ENCODE data around the gene CHMP2B.

The CHMP2B gene

GRCh38 chr3:87227104-87227834 is at the start of gene CHMP2B:
CHMP2B (plus strand) TSS chr3:87227309; CDS start chr3:87227523, 214 bp downstream.
- peak; percentile 76 to 87 for DNase-seq (ENCODE audit: extremely low read depth in 1 of 2, low read depth in 1 of 2)

GRCh38 chr3:87179642-87180041 is 47.5 kb upstream of the CHMP2B start:
- no peak for DNase-seq (ENCODE audit: extremely low read depth in 1 of 2, low read depth in 1 of 2)

GRCh38 chr3:87181551-87181950 is 45.6 kb upstream of the CHMP2B start:
- DNase-seq (ENCODE audit: extremely low read depth in 1 of 2, low read depth in 1 of 2) = no peak

- no peak for DNase-seq (ENCODE audit: extremely low read depth in 1 of 2, low read depth in 1 of 2)
Observed at GRCh38 chr3:87182023-87182422, 45.1 kb upstream of the CHMP2B start.

GRCh38 chr3:87186608-87187159 is 40.4 kb upstream of the CHMP2B start:
- DNase-seq (ENCODE audit: extremely low read depth in 1 of 2, low read depth in 1 of 2) = no peak

GRCh38 chr3:87191175-87191574 is 35.9 kb upstream of the CHMP2B start:
- DNase-seq (ENCODE audit: extremely low read depth in 1 of 2, low read depth in 1 of 2) = no peak

GRCh38 chr3:87191641-87192040 is 35.5 kb upstream of the CHMP2B start:
- no peak for DNase-seq (ENCODE audit: extremely low read depth in 1 of 2, low read depth in 1 of 2)

- no peak for DNase-seq (ENCODE audit: extremely low read depth in 1 of 2, low read depth in 1 of 2)
Observed at GRCh38 chr3:87196879-87197278, 30.2 kb upstream of the CHMP2B start.

GRCh38 chr3:87197531-87197930 is 29.6 kb upstream of the CHMP2B start:
- no peak for DNase-seq (ENCODE audit: extremely low read depth in 1 of 2, low read depth in 1 of 2)

GRCh38 chr3:87198774-87199173 is 28.3 kb upstream of the CHMP2B start:
- DNase-seq (ENCODE audit: extremely low read depth in 1 of 2, low read depth in 1 of 2) = no peak

GRCh38 chr3:87199628-87200027 is 27.5 kb upstream of the CHMP2B start:
- no peak for DNase-seq (ENCODE audit: extremely low read depth in 1 of 2, low read depth in 1 of 2)

- no peak for DNase-seq (ENCODE audit: extremely low read depth in 1 of 2, low read depth in 1 of 2)
Observed at GRCh38 chr3:87200060-87200647, 27.0 kb upstream of the CHMP2B start.

- DNase-seq (ENCODE audit: extremely low read depth in 1 of 2, low read depth in 1 of 2) = no peak
Observed at GRCh38 chr3:87201727-87202126, 25.4 kb upstream of the CHMP2B start.

GRCh38 chr3:87203809-87204208 is 23.3 kb upstream of the CHMP2B start:
- no peak for DNase-seq (ENCODE audit: extremely low read depth in 1 of 2, low read depth in 1 of 2)

GRCh38 chr3:87206070-87206469 is 21.0 kb upstream of the CHMP2B start:
- DNase-seq (ENCODE audit: extremely low read depth in 1 of 2, low read depth in 1 of 2) = no peak

GRCh38 chr3:87206635-87207034 is 20.5 kb upstream of the CHMP2B start:
- DNase-seq (ENCODE audit: extremely low read depth in 1 of 2, low read depth in 1 of 2) = no peak

GRCh38 chr3:87207460-87207859 is 19.6 kb upstream of the CHMP2B start:
- no peak for DNase-seq (ENCODE audit: extremely low read depth in 1 of 2, low read depth in 1 of 2)

- no peak for DNase-seq (ENCODE audit: extremely low read depth in 1 of 2, low read depth in 1 of 2)
Observed at GRCh38 chr3:87209111-87209510, 18.0 kb upstream of the CHMP2B start.

- DNase-seq (ENCODE audit: extremely low read depth in 1 of 2, low read depth in 1 of 2) = no peak
Observed at GRCh38 chr3:87218560-87218959, 8.5 kb upstream of the CHMP2B start.

GRCh38 chr3:87219611-87220010 is 7.5 kb upstream of the CHMP2B start:
- DNase-seq (ENCODE audit: extremely low read depth in 1 of 2, low read depth in 1 of 2) = no peak

GRCh38 chr3:87225659-87226058 is 1.4 kb upstream of the CHMP2B start:
- no peak for DNase-seq (ENCODE audit: extremely low read depth in 1 of 2, low read depth in 1 of 2)

GRCh38 chr3:87227835-87228144 is 681 bp downstream of the CHMP2B start:
- no peak for DNase-seq (ENCODE audit: extremely low read depth in 1 of 2, low read depth in 1 of 2)

- no peak for DNase-seq (ENCODE audit: extremely low read depth in 1 of 2, low read depth in 1 of 2)
Observed at GRCh38 chr3:87228316-87228715, 1.2 kb downstream of the CHMP2B start.
